ENCODE measurements around the gene MAOB.
"Not testable (repeated sequence)": the region's sequence is repeated elsewhere in the genome, so short reads cannot be mapped to it uniquely, and the experiment has no call there.

- not testable (repeated sequence) for TF ChIP-seq CTCF, POLR2AphosphoS5 (IDR thresholded peaks at IDR 0.05)
Measured at GRCh38 chrX:43725227-43725626, 157.0 kb downstream of the MAOB start.
